Measurements from ENCODE around the gene MAGI2. TPM values are rescaled to one million over a fixed set of nuclear protein-coding genes. Genes with fewer than 3 reads are reported as not detected.

MAGI2 gene
- total and polyA plus RNA-seq, 8 donors = 6.1 to 9.2 (median 7.1) TPM

- intact Hi-C loops (cut with DNase I) = no loop called here
- Histone ChIP-seq H3K27ac (no peak overlapping the region), H3K36me3 (no peaks in the 10 kb centered on the region), H3K9me3 (no peaks in the 10 kb centered on the region), H3K4me3 (no peak overlapping the region), H3K4me1 (no peaks in the 10 kb centered on the region), H3K27me3 (no peaks in the 10 kb centered on the region)
- ATAC-seq (no peak), DNase-seq (no peak)
- no peak for TF ChIP-seq CTCF (IDR thresholded peaks at IDR 0.05)
Observed at GRCh38 chr7:78191475-78192079, 1261.9 kb downstream of the MAGI2 start.

DNA sequence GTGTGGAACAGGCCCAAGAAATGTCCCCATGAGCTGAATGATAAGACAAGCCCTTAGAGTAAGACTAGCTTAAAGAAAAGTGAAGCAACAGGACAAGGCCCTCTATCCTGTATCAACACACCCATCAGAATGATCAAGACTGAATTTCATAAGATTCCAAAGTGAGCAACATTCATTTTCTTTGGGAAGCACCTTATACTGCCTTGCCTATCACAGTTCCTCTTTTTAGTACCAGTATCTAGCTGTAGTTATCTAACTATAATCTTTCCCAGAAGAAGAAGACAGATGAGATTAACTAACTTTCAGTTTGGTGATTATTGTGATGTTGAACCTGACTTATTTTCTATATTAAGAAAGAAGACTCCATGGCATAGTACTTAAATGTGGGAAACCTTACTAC is 1263.7 kb downstream of the MAGI2 start:
- intact Hi-C loops (cut with DNase I) = no loop called here
- Histone ChIP-seq H3K9me3 (no peaks in the 10 kb centered on the region), H3K36me3 (no peaks in the 10 kb centered on the region), H3K27ac (no peak overlapping the region), H3K27me3 (no peaks in the 10 kb centered on the region), H3K4me1 (no peaks in the 10 kb centered on the region), H3K4me3 (no peak overlapping the region)
- no peak for DNase-seq
- no peak for ATAC-seq
- TF ChIP-seq CTCF (IDR thresholded peaks at IDR 0.05) = no peak

GRCh38 chr7:78185149-78185745 is 1268.2 kb downstream of the MAGI2 start:
- DNase-seq (no peak), ATAC-seq (no peak)
- no peaks in the 10 kb centered on the region for H3K9me3 ChIP-seq
- H3K27me3 ChIP-seq = no peaks in the 10 kb centered on the region
- H3K27ac ChIP-seq = no peak overlapping the region
- TF ChIP-seq CTCF (IDR thresholded peaks at IDR 0.05) = no peak
- H3K4me1 ChIP-seq = no peaks in the 10 kb centered on the region
- no peak overlapping the region for H3K4me3 ChIP-seq
- H3K36me3 ChIP-seq = no peaks in the 10 kb centered on the region
- intact Hi-C loops (cut with DNase I) = no loop called here

DNA sequence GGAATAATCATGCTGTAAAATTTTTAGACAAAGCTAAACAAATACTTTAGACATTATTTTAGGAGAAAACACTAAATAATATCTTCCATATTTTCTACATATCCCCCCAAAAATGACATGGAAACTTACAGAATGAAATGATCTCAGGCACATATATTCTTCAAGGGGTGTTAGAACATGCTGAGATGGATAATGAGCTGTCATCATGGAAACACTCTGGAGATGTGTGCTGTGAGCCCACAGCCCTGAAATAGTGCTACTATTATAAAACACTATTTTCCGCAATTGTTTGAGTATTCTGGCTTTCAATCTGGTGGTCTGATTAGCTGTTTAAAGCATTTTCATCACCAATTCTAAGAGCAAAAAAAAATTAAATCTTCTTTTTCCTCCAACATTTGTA is 1269.2 kb downstream of the MAGI2 start:
- H3K27ac ChIP-seq = no peak overlapping the region
- ATAC-seq (no peak), DNase-seq (no peak)
- no peaks in the 10 kb centered on the region for H3K27me3 ChIP-seq
- no peaks in the 10 kb centered on the region for H3K9me3 ChIP-seq
- intact Hi-C loops (cut with DNase I) = no loop called here
- H3K4me1 ChIP-seq = no peaks in the 10 kb centered on the region
- TF ChIP-seq CTCF (IDR thresholded peaks at IDR 0.05) = no peak
- no peaks in the 10 kb centered on the region for H3K36me3 ChIP-seq
- H3K4me3 ChIP-seq = no peak overlapping the region

DNA sequence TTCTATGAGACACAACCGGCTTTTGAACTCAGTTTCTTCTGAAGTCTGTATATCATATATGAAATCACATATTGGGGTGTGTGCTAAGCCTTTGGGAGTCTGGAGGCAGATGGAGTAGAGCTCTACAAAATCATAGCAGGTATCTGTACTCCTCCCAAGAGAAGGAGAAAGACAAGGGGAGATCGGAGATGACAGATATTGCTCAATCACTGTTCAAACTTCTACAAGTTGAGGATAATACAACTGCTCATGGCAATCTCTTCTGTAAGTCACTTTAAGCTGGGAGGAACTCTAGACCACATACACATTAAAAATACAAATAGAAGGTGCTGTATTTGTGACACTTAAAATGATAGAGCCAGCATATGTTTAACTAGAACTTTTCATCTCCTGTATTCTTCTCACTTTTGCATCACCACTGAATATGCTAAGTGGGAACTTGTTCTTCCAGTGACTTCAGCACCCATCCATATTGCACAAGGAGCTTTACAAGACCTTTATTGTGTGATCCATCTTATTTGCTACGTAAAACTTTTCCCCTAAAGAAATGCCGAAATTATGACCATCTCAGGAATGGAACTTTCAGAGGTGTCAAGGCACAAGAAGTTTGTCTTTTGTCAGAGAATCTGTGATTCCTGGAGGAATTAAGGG is 1273.5 kb downstream of the MAGI2 start:
- DNase-seq (no peak), ATAC-seq (no peak)
- no peak overlapping the region for H3K27ac ChIP-seq
- no peaks in the 10 kb centered on the region for H3K36me3 ChIP-seq
- intact Hi-C loops (cut with DNase I) = no loop called here
- no peaks in the 10 kb centered on the region for H3K27me3 ChIP-seq
- H3K9me3 ChIP-seq = no peaks in the 10 kb centered on the region
- TF ChIP-seq CTCF (IDR thresholded peaks at IDR 0.05) = no peak
- peaks cover 0 to 5% of the 10 kb centered on the region in 2 donors for H3K4me1 ChIP-seq
- no peak overlapping the region for H3K4me3 ChIP-seq

Data from left lung (tissue), 10 donors.